ENCODE data around the gene HSDL1. TPM values are rescaled to one million over a fixed set of nuclear protein-coding genes. Genes with fewer than 3 reads are reported as not detected.
"Not testable (repeated sequence)": the region's sequence is repeated elsewhere in the genome, so short reads cannot be mapped to it uniquely, and the experiment has no call there.

HSDL1 gene
- total and polyA plus RNA-seq, 10 of the 15 experiments (the other 5 are each of a cell fraction or from before 2014, with no cell fraction given): 2.0 to 13.4 (median 5.6) TPM

DNA sequence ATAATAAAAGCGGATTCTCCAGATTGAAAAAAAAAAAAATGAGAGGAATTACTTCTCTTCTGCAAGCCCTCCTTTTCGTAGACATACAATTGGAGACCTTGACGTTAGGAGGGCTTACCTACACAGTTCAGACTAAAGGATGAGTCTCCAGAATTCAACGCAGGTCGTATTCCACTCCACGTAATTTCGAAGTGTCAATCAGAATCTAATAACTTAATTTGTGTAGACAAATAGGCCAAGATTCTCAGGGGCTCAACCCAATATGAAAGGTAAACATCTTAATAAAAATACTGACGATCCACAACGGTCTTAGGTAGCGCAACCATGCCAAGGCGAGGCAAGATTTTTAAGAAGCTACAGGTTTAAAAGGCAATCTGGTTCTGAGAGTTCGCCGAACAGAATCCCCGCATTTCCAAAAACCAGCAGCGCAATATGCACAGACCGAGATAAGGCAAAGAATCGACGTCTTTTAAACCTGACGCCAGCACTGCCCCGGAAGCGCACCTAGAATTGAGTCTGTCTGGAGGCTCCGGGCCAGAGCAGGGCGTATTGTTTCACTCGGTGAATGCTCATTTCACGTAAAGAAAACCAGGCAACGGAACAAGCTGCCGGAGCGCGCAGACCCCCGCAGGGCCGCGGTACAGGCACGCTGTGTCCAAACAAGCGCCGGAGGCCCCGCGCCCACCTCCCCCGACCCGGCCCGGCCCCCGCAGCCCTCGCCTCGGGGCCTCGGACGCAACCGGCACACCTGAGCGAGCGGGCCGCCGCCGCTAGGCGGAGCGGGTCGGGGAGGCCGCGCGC, 28.9 kb downstream of the HSDL1 start (continued):
- TF ChIP-seq EP300 (IDR thresholded peaks at IDR 0.05; ENCODE audit: borderline replicate concordance in 1 of 2, control insufficient read depth in 1 of 2, low read depth in 2 of 2, low read length in 2 of 2) (no peak), YBX1 (IDR thresholded peaks at IDR 0.05) (no peak), CBX5 (IDR thresholded peaks at IDR 0.05; ENCODE audit: low read depth) (no peak), NR2C1 (IDR thresholded peaks at IDR 0.05) (peak; percentile 58)

DNA sequence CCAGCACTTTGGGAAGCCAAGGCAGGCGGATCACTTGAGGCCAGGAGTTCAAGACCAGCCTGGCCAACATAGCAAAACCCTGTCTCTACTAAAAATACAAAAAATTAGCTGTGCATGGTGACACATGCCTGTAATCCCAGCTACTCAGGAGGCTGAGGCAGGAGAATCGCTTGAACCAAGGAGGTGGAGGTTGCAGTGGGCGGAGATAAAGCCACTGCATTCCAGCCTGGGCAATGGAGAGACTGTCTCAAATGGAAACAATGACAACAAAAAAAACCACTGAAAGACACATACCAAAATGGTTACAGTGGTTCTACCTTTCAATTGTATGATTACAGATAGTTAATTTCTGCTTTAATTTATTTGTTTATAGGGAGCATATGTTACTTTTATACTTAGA, 33.0 kb downstream of the HSDL1 start:
- FAIRE-seq; H2AFZ ChIP-seq (ENCODE audit: control insufficient read depth, low read depth, low read length); BruUV-seq (replicated peaks); H3K9me3 ChIP-seq (replicated peaks; ENCODE audit: control insufficient read depth, insufficient read depth, low read length); H4K20me1 ChIP-seq (ENCODE audit: control insufficient read depth, insufficient read depth); H3K9ac ChIP-seq (ENCODE audit: control insufficient read depth, insufficient read depth, low read length); in situ Hi-C loops (cut with MboI); ATAC-seq; SMC1A ChIA-PET (ENCODE audit: uncharacterized antibody, unreplicated experiment); H3K27me3 ChIP-seq (replicated peaks in 1 of 2; ENCODE audit: control insufficient read depth in 2 of 2, insufficient read depth in 2 of 2, low read length in 1 of 2); RAD21 ChIA-PET (ENCODE audit: unreplicated experiment); intact Hi-C loops (cut with micrococcal nuclease; ENCODE audit: unreplicated experiment); POLR2A ChIA-PET; H3K36me3 ChIP-seq (ENCODE audit: control insufficient read depth in 2 of 2, insufficient read depth in 2 of 2, low read length in 1 of 2); DNase-seq (ENCODE audit: low read depth, low spot score); H3K27ac ChIP-seq (ENCODE audit: control insufficient read depth, insufficient read depth): not testable (repeated sequence)
- H3K4me2 ChIP-seq (ENCODE audit: control insufficient read depth, insufficient read depth): peak overlapping the region; percentile 47; the same call in 1 of the 2 replicates
- peak overlapping the region; percentile 26; the same call in 1 of the 2 replicates for H3K4me3 ChIP-seq
- CTCF ChIA-PET: interaction anchor here (0.6 to 6.7 kb wide), 5 partner anchors 11 to 140 kb away, joined by 3 to 58 read pairs (median 3); partner anchors contain the start of gene TAF1C
- 94% methylated on average over 3 of the region's 3 CpGs for WGBS (ENCODE audit: insufficient coverage, insufficient replicate concordance, low lambda C conversion rate, missing lambda C conversion rate)
- H3K4me1 ChIP-seq (ENCODE audit: control insufficient read depth, insufficient read depth, low read length): peaks cover 20% of the 10 kb centered on the region
- H3K79me2 ChIP-seq (ENCODE audit: control insufficient read depth, insufficient read depth, low read length): peaks cover 61% of the 10 kb centered on the region
